Stimulated activated CD8-positive, alpha-beta memory T cell treated with anti-CD3 and anti-CD28 coated beads, Interleukin-15, amount 100 ng/mL, for 4 hours (primary cell): ENCODE measurements around the gene AHRR.
"Not testable (repeated sequence)": the region's sequence is repeated elsewhere in the genome, so short reads cannot be mapped to it uniquely, and the experiment has no call there.

Experiments used
- DNase-seq, 2 donors: peaks; one replicate each; pipeline ENCODE4 v3.0.0-alpha.2; 2020; ENCODE audit warnings: low read depth in 2 of 2

AHRR gene

DNA sequence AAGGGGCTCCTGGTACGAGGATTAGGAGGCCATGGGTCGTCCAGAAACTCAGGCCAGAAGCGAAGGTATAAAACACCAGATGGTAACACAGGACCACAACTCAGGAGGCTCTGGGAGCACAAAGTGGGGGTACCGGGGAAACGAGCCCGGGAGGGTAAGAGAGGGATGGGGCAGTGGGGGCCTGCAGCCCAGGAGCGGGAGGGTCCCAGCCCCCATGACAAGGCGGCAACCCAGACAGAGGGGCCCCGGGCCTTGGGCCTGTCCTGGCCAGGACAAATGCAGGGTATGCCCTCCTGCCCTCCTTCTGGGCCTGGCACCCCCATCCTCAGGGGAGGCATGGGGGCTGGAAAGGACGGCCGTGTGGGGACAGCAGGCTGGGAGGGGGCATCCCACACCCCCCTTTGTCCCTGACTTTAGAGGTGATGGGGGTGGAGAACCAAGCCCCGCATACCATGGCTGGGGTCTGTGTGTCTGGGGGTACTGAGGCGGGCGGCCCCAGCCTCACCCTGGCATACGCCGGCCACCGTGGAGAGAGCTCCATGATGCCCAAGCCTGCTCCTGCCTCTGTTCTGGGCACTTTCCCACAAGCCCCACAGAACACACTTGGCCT, 74.5 kb downstream of the AHRR start:
- no peak for DNase-seq

DNA sequence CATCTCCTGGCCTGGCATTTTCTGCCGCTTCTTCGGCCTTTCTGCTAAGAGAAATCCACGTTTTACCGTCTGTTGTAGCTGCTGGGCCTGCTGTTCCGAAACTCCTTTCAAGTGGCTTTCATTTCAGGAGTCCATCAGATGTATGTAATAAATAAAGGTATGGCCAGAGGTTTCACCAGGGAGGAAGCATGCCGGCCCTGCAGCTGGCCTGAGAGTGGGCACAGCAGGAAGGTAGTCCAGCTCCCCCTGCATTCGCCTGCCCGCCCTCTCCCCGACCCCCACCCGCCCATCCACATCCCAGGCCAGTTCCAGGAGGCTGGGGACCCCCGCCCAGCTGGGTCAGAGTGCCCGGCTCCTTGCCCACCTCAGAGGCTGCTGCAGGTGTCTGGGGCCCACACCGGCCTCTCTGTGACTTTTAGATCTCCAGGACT, 75.0 kb downstream of the AHRR start:
- no peak for DNase-seq

DNA sequence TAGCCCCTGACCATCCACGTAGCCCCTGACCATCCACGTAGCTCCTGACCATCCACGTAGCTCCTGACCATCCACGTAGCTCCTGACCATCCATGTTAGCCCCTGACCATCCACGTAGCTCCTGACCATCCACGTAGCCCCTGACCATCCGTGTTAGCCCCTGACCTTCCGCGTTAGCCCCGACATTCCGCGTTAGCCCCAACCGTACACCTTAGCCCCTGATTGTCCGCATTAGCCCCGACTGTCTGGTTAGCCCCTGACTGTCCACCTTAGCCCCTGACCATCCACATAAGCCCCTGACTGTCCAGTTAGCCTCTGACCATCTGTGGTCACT, 76.6 kb downstream of the AHRR start:
- DNase-seq = not testable (repeated sequence)

DNA sequence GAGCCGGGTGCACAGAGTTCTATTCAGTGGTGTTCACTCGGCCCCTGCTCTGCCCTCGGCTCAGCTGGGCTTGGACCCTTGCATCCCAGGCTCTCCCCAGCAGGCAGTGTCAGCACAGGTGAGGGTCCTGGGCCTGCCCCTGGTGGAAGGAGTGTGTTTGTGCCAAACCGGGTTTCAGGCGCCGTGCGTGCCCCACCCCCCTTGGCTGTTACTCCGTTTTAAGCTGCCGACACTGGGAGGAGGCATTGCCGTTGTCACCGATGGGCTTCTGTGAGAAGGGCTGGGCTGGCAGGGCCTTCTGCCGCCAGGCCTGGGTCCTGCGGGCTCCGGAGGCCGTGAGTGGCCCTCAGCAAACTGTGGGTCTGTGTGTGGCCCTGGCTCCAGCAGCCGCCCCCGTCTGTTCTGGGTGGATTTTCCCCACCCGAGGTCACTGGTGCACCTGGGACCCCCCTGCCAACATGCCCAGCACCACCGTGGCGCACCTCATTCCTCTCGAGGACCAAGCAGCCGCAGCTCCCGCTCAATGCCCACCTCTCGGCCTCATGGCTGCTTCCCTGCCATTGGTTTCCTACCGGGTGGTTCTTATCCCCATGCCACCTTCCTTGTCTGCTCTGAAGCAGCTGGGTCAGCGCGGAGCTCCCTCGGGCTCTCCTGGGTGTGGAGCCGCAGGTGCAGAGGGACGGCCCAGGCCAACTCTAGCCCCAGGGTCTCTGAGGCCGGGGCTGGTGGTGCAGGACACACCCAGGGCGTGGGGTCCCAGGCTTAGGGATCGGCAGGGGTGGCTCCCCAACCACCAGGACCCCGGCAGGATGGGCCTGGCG, 77.2 kb downstream of the AHRR start:
- DNase-seq = no peak

DNA sequence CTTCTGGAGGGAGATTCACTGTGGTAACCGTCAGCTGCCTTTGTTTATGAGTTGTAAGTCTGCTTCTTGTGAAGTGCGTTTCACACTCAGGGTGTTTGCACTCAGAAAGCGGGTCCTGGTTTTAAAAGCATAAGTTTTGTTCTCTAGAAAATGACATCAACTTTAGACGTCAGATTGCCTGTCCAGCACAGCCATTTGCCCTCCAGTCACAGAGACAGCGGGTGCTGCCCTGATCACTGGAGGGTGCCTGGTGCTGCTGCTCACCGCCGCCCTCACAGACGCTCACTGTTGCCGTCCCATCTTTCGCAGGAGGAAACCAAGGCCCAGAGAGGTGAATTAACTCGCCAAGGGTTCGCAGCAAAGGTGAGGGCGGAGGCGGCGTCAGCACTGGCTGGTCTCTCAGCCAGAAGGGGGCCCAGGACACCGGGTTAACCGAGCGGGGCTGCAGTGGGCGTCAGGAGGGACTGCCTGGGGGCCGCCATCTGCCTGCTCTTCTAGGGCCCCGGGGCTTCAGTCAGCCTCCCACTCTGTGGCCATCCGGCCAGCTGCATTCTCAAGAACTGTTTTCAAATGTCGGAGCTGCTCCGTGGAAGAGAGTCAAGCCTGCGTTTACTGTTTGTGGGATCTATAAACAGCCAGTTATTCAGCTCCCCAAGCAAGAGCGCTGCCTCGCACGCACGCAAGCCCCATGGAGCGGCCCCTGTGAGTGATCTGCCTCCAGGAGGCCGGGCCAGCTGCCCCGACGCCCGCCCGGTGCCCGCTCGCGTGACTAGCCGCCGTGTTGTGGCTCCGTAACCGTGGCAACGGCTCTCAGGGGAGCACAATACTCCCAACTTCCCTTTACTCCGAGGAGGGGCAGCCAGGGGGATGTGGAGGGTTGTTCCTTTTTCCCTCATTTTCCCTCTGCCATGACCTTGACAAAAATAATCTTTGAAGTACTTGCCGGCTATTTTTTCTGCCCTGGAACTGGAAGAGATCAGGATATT, 78.1 kb downstream of the AHRR start:
- peak in 1 of 2 donors; percentile 23 for DNase-seq

DNA sequence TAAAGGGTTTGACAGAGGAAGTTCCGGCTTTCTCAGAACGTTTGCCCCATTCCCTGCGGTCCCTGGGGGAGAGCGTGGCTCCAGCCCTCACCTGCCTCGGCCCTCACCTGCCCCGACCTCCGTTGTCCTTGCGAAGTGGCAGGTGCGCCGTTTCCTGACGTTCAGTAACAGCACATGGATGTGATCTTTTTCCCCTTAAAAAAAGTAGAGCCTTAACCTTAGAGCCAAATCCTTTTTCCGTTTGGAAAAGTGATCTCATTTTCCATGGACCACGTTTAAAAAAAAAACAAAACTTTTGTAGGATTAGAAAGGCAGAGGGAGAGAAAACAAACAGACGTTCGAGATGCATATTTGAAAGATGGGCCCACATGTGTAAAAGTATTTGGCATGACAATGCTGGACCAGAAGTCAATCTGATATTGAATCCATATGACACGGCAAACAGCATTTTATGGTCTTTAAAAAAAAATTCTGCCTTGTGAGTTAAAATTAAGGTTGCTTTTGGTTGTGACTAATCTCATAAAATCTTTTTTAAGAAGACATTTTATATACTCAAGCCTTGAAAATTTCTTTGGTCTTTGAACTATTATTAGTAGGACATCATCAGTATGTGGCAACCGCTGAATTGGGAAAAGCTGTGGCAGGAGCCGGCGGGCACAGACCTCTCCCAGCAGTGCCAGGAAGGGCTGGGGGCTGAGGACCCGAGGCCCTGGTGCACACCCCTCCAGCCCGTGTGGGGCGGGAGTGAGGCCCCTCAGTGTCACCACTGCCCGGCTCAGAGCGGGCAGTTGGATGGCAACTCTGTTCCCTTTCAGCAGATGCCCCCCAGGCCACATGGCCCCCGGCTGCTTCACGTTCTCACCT, 79.0 kb downstream of the AHRR start:
- no peak for DNase-seq

DNA sequence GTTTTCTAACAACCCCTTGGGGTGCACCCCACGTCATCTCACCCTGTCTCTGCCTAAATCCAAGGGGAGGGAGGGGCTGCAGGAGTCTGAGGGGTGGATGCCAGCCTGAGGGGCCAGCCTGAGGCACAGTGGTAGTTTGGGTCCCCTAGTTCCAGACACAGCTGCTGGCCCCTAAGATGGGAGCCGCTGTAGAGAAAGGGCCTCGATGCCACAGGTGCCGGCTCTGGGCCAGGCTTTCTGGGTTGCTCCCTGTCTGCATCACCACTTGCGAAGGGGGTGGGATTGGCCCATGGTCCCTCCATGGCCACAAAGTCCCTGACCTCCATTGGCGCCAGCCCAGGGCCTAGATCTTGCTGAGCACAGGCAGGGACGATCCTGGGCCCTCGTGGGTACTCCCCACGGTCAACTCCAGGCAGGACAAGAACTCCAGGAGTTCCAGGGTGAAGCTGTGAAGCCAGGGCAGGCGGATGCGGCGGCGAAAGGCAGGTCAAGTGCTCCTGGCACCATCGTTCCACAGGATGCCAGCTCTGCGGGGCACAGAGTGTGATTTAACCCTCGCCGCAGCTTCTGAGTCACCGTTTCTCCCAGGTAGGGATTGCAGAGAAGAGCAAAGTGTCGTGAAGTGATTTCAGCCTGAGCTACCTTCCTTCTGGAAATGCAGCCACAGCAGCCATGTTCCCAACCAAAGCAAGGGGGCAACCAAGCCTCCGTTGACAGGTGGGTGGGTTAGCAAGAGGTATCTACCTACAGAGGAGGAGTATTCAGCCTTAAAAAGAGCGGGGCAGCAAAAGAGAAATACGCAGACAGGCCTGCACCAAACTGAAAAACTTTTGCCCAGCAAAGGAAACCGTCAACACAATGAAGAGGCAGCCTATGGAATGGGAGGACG, 79.9 kb downstream of the AHRR start:
- DNase-seq = no peak

DNA sequence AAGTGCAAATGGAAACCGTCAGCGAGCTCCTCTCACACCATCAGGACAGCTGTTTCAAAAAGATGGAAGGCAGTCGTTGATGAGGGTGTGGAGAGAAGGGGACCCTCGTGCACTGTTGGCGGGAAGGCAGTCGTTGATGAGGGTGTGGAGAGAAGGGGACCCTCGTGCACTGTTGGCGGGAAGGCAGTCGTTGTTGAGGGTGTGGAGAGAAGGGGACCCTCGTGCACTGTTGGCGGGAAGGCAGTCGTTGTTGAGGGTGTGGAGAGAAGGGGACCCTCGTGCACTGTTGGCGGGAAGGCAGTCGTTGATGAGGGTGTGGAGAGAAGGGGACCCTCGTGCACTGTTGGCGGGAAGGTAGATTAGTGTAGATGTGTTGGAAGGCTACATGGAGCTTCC, 80.7 kb downstream of the AHRR start:
- DNase-seq = not testable (repeated sequence)

DNA sequence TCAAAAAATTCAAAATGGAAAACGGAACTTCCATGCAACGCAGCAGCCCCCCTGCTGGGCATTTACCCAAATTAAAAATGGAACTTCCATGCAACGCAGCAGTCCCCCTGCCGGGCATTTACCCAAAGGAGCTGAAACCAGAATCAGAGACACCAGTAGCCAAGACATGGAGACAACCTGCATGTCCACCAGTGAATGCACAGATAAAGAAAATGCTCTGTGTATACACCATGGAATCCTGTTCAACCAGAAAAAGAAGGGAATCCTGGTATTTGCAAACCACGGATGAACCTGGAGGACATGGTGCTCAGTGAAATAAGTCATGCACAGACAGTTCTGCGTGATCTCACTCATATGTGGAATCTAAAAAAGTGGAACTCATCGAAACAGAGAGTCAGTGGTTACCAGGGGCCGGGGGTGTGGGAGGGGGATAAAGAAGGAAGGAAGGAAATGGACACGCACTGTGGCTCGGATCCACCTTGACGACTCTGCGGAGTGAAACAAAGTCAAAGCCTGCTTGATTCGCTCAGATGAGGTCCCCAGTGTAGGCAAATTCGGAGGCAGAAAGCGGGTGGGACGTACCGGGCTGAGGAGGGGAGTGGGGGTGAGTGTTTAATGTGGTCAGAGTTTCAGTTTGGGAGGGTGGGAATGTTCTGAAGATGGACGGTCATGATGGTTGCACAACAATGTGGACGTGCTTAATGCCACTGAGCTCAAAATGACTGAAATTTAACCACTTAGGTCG, 81.3 kb downstream of the AHRR start:
- DNase-seq = no peak

DNA sequence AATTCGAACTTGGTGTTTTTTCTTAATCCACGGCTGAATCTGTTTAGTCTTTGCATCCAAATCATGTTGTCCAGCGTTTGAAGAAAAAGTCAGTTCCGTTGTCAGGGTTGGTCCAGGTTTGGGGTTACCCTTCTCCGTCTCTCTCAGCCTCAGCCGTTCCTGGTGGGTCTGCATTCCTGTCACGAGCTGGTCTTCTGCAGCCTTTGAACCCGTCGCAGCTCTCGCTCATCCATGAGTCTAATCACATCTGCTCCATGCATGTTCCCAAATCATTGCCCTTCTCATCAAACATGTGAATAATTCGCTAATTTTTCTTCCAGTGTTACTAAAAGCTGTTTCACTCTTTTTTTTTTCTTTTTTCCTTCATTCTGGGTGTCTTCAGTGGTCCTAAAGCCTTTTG, 82.5 kb downstream of the AHRR start:
- no peak for DNase-seq

DNA sequence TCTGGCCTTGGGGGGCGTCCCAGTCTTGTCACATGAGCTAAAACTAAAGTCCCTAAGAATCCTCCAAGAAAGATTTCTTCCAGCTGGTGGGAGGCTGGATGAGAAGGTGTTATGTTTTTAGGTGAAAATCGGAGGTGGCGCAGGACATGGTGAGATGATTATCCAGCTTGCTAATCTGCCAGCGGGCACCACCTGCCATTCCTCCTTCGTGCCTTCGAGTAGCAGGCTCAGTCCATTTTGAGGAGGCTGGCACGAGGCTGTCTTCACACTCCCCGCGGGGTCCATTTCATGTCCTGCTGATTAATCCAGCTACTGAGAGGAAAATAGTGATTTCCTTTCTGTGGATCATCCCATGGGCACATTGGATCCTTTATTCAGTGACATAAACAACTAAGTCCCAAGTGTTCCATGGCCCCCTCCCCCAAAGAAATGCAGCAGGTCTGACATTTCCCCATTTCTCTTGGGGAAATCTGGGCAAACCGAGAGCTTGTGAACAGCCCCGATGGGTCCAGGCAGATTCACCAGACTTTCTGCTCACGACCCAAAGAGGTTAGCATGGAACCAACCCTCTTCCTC, 83.2 kb downstream of the AHRR start:
- DNase-seq = no peak

DNA sequence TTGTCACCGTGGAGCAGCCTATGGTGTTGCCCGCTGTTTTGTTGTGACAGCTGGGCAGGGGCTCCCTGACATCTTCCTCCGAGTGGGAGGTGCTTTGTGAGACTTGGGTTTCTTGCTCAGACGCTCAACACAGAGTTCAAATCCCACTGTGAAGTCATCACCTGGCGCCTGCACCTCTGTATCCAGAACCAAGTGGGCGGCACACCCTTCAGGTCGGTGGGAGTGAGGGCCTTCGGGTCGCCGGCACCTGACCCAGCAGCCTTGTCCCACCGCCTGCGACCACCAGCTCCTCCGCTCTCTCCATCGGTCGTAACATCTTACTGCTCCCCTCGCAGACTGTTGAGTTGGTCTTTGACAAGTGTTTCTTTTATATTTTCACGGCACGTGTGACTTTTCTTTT, 83.9 kb downstream of the AHRR start:
- DNase-seq = no peak

DNA sequence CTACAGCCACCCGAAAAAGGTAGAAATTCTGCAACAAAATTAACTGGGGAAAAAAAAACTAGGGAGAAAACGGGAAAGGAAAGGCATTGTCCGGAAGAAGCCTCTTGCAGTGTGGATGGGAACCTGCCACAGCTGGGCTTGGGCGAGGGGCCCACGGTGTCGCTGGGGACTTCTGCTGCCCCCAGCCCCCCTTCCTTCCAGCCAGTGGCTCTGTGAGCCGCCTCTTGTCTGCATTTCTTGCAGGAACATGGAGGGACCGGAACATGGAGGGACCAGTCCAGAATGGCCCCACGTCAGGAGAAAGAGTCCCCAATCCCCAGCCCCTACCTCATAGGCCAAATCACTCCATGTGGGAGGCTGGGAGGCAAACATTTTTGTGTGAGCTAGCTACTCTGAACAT, 84.5 kb downstream of the AHRR start:
- no peak for DNase-seq

DNA sequence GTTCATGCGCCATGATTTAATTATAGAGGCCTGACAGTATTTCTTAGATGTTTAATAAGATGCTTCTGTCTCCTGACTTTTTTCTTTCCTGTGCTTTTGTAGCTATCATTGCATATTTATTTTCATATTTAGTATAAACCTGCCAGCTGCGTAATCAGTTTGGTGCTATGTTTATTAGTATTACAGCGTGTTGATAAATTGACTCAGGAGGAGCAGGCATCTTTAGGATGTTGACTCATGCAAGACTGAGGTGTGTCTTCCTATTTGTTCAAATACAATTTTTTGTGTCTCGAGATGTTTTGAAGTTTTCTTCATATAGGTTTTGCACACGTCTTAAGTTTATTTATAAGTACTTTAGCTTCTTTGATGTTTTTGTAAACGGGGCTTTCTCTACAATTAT, 85.5 kb downstream of the AHRR start:
- no peak for DNase-seq

DNA sequence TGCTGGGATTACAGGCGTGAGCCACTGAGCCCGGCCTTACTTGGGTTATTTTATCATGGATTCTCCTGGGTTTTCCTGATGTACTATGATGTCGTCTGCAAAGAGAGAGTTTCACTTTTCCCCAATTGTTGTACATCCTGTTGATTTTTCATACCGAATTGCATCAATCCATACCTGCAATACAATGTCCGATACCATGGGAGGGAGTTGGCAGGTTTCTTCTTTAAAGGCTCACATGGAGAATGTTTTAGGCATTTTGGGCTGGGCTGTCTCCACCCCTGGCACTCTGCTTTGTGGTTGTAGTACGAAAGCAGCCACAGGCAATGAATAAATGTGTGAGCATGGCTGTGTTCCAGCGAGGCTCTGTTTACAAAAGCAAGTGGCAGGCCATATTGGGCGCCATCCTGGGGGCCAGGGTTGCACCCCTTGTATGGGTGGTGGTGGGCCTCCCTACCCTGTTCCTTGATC, 86.3 kb downstream of the AHRR start:
- no peak for DNase-seq

DNA sequence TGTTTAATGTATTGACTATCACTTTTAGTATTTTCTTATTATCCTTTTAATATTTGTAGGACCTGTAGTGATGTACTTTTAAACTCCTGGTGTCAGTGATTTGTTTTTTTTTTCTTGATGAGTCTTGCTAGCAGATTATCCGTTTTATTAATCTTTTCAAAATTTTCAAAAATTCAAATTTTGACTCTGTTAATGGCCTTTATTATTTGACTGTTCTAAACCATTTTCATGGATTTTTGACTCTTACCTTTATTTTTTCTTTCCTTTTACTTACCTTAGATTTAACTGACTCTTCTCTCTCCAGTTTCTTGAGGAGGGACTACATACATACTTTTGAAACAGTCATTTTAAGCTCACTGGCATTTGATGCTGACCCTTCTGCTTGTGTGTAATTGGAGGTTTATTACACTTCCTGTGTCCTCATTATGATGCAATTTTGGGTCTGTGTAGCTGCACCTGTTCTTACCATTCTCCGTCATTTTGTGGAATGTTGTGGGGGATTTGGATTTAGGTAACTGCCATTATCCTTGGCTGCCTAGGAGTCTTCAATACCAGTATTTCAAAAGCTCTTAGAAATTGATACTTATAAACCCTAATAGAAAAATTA, 89.5 kb downstream of the AHRR start:
- DNase-seq = no peak

DNA sequence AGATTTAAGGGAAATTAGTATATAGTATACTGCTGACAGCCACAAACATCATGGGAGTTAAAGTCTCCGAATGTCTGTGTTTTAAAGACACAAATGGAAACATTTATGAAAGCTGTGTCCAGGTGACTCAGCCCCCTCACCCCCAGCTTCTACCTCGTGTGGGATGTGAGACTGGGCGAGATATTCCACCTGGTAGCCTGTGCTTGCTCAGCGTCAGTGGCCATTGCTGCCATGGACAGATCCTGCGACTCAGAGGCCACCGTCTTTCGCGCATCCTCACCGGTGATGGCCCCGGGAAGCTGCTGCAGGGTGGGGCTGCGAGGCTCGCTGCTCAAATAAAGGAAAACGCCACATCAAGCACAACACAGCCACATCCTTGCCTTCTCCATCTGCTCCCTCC, 90.2 kb downstream of the AHRR start:
- DNase-seq = no peak

DNA sequence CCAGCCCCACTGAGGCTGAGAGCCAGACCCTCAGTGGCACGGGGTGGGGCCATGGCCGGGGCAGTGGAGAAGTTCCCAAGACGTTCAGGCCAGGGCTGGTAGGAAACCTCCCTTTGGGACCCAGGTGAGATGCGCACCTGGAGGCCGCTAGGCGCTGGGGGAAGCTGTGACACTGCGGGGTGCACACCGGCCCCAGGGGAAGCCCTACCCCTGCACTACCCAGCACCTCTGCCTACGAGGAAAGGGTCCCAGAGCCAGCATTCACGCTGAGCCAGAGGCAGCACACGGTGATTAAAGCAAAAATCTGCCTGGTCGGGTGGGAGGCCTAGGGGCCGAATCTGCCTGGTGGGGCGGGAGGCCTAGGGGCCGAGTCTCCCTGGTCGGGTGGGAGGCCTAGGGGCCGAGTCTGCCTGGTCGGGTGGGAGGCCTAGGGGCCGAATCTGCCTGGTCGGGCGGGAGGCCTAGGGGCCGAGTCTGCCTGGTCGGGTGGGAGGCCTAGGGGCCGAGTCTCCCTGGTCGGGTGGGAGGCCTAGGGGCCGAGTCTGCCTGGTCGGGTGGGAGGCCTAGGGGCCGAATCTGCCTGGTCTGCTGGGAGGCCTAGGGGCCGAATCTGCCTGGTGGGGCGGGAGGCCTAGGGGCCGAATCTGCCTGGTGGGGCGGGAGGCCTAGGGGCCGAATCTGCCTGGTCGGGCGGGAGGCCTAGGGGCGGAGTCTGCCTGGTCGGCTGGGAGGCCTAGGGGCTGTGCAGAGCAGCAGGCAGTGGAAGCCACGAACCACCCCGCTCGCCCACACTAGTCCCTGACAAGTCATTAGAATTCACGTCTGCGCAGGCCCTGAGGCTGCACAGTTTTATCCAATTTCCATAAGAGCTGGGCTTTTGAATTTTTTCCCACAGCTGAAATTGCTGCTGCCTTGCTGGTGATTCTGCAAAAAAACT, 93.7 kb downstream of the AHRR start:
- DNase-seq = not testable (repeated sequence)
